ENCODE results near the gene NAIP.
"Not testable (repeated sequence)": the region's sequence is repeated elsewhere in the genome, so short reads cannot be mapped to it uniquely, and the experiment has no call there.

The NAIP gene, protein sequence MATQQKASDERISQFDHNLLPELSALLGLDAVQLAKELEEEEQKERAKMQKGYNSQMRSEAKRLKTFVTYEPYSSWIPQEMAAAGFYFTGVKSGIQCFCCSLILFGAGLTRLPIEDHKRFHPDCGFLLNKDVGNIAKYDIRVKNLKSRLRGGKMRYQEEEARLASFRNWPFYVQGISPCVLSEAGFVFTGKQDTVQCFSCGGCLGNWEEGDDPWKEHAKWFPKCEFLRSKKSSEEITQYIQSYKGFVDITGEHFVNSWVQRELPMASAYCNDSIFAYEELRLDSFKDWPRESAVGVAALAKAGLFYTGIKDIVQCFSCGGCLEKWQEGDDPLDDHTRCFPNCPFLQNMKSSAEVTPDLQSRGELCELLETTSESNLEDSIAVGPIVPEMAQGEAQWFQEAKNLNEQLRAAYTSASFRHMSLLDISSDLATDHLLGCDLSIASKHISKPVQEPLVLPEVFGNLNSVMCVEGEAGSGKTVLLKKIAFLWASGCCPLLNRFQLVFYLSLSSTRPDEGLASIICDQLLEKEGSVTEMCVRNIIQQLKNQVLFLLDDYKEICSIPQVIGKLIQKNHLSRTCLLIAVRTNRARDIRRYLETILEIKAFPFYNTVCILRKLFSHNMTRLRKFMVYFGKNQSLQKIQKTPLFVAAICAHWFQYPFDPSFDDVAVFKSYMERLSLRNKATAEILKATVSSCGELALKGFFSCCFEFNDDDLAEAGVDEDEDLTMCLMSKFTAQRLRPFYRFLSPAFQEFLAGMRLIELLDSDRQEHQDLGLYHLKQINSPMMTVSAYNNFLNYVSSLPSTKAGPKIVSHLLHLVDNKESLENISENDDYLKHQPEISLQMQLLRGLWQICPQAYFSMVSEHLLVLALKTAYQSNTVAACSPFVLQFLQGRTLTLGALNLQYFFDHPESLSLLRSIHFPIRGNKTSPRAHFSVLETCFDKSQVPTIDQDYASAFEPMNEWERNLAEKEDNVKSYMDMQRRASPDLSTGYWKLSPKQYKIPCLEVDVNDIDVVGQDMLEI (N-terminal part only)

DNA sequence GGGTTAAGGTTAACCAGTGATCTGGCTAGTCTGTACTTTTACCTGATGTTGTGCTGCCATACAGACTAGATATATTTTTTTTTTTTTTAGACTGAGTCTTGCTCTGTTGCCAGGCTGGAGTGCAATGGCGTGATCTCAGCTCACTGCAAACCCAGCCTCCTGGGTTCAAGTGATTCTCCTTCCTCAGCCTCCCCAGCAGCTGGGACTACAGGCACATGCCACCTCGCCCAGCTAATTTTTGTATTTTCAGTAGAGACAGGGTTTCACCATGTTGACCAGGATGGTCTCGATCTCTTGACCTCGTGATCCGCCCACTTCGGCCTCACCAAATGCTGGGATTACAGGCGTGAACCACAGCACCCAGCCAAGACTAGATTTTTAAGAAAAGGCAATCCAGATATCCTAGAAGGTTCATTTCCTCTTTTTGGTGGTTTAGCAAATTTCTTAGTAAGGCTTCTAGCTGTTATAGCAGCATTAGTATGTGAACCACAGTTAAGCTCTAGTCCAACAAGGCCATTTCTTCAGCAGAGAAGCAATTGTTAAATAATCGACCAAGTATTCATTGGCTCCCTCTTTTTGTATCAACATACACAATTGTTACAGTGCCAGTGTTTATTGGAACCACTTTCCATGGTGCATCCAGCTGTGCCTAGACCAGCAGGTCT lies at the start of gene NAIP:
Gene NAIP (minus strand): TSS at position 51 of the 665 bp plus-strand sequence. CDS start 12,424 bp downstream, outside the sequence.
- DNase-seq (ENCODE audit: low spot score) = not testable (repeated sequence)

DNA sequence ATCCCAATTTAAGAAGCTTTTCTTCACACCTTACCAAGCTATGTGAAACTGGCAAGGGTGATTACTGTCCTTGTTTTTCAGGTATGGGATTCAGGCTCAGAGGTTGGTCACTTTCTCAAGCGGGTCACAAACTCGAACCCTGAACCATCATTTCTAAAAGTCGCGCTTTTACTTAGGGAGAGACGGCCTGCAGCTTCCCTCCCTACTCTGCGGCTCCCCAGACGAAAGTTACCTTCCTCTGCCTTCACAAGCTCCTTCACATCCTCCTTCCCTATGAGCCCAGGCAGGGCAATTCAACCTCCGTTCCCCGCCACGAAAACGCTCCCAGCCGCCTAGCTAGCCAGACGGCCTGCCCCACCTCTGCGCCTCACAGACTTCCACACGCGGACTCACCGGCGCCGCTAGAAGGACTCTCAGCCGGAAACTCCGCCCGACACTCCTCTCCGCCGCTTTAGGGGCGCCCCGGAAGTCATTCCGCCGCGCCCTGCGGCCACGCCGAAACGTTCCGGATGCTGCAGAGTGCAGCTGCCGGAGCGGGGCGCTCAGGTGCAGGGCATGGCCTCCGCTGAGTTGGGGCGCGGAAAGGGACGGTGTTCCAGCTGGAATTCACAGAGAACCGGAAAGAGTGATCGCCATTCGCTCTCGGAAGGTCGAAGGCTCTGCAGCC lies 42.3 kb upstream of the NAIP start, which contains the start of gene GTF2H2:
Gene GTF2H2 (minus strand): TSS at position 415 of the 667 bp plus-strand sequence. CDS start 4,913 bp downstream, outside the sequence.
- not testable (repeated sequence) for DNase-seq (ENCODE audit: low spot score)

DNA sequence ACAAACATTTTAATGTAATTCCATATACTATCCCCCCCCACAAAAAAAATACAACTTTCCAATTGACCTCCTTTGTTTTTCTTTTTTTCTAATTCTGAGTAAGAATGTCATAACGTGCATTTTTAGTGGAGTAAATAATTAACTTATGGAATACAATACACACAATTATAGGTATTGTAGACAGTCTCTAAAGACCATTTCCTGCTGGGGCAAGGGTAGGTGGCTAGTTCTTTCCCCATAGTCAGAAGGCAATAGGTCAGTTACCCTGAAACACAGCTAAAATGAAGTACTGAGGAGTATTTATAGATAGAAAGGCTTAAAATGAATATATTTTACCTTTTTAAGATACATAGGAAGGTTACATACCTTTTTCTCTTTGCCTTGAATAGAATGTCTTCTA lies 36.2 kb upstream of the NAIP start:
- DNase-seq (ENCODE audit: low spot score) = not testable (repeated sequence)

DNA sequence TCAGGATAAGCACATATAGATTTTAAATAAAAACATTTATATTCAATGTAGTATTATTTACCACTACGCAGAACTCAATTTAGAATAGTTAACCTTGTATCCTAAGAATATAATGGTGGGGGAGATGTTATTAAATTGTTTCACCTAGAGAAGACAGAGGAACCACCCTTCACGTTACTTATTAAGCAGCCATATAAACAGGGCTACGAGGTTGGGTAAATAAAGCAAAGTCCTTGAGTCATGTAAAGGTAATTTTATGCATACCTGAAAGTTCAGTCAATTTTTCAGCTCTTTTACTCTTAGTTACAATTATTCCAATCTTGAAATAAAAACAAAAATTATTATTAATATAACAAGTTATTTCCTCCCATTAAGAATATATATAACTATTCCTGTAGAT lies 34.3 kb upstream of the NAIP start:
- DNase-seq (ENCODE audit: low spot score) = not testable (repeated sequence)

DNA sequence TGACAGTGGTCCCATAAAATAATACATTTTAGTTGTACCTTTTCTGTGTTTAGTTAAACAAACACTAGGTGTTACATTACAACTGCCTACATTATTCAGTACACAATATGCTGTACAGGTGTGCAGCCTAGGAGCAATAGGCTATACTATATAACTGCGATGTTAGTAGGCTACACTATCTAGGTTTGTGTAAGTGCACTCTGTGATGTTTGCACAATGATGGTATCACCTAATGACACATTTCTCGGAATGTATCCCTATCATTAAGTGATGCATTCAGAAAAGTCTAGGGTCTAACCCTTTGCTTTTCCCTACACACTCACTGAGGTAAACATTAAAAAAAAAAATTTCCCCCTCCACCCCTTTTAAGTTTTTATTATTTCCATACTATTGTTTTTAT lies 19.7 kb upstream of the NAIP start:
- not testable (repeated sequence) for DNase-seq (ENCODE audit: low spot score)

DNA sequence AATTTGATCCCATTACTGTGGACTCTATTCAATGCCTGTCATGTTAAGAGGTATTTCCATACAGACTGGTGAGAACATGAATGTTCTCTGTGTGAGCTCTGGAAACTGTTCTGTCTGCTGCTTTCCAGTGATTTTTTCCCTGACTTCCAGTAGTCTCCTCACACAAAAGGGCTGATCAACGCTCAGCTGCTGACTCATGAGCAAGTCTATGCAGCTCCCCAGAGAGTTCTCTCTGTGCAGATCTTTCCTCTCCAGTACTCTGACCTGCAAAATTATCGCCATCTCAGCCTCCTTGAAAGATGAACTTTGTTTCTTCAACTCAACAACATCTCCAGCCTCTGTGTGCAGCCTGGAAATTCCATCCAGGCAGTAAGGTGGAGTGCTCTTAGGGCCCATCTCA lies 19.0 kb upstream of the NAIP start:
- DNase-seq (ENCODE audit: low spot score) = not testable (repeated sequence)

DNA sequence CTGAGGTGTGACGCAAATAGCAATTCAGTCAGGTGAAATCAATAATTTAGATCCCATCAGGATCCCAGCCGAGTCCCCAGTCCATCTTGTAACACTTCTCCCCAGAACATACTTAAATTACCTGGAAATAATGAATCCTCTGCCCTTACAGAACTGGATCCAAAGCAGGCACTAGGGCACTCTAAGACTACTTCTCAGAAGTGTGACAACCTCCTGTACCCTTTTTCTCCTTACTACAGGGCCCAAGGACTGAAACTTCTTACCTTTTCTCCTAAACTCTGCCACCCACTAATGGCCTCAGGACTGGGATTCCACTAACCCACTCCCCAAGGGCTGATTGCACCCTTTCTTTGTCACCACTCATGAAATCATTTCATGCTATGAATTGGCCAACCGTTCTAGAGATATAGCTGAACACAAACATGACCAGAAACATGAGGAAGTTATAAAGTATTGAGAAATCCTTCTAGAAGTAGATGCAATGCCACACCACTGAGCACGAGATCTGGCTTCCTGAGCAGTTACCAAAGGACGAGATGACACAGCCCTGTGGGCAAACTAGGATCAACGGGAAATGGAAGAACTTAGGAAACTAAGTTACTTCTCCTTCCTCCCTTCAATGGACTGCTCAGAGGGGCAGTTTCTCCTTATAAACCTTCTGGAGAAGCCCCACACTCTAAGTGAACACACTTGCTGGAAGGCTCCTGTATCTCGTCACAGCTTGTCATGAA lies 6.1 kb upstream of the NAIP start:
- not testable (repeated sequence) for DNase-seq (ENCODE audit: low spot score)

DNA sequence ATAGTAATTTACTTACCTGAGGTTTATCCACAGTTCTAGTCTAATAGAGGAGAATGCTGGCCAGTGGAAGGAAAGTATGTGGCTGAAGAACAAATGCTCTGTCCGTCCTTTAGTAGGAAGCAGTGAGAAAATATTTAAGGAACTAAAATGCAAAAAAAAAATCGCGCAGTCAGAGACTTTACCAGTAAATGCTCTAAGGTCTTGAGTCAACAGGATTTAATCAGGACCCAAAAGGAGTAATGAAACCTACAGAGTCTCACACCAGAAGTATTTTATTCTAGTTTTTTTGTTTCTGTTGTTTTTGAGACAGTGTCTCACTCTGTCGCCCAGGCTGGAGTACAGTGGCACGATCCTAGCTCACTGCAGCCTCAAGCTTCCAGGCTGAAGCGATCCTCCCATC lies 4.5 kb downstream of the NAIP start:
- not testable (repeated sequence) for DNase-seq (ENCODE audit: low spot score)

DNA sequence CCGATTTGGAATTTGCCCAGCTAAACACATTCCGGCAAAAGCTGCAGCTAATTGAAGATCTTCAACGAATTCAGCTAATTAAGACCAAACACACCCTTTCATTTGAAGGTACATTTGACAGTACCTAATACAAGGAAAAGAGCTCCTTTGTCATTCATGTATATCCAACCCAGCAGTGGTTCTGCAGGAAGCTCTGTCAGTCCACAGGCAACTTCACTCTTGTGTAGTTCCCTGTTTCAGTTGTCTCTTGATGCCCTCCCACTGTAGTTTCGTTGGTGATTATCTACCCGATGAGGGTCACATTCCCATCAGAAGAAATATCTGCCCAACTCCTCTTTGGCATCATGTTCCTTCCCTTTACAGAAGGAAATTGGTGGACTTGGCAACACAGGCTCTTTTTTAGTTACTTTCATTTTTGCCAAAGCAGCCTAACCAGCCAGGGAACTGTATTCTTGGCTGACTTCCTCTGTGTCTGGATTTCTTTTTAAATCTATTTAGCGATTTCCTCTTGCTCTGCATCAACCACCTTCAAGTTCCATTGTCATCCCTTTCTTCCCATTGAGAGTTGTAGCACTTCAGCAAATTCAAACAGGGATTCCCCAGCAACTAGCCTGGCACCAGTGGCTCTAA lies 6.6 kb downstream of the NAIP start:
- DNase-seq (ENCODE audit: low spot score) = not testable (repeated sequence)

DNA sequence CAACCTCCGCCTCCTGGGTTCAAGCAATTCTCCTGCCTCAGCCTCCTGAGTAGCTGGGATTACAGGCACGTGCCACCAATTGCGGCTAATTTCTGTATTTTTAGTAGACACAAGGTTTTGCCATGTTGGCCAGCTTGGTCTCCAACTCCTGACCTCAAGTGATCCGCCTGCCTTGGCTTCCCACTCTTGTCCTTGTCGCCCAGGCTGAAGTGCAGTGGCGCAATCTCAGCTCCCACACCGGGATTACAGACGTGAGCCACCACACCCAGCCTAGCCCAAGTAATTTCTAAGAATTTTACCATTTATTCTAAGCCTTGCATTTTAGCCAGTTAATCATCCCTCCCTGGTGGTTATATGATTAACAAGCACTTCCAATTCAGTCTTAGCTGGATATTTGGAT lies 11.0 kb downstream of the NAIP start:
- no peak for DNase-seq (ENCODE audit: low spot score)

DNA sequence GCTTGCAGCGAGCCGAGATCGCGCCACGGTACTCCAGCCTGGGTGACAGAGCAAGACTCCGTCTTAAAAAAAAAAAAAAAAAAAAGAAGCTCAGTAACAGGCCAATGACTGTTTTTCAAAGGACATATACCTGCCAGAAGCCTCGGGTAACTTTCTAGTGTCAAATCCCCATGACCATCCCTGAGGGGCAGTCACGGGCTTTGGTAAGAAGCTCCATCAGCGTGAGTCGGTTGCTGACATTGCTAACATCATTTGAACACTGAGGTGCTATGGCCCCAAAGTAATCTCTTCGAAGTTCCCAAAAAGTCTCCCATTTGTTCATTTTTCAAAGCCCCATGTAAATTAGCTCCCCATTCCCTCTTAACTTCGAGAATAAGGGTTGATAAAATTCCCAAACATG lies 11.6 kb downstream of the NAIP start:
- DNase-seq (ENCODE audit: low spot score) = peak; percentile 3

DNA sequence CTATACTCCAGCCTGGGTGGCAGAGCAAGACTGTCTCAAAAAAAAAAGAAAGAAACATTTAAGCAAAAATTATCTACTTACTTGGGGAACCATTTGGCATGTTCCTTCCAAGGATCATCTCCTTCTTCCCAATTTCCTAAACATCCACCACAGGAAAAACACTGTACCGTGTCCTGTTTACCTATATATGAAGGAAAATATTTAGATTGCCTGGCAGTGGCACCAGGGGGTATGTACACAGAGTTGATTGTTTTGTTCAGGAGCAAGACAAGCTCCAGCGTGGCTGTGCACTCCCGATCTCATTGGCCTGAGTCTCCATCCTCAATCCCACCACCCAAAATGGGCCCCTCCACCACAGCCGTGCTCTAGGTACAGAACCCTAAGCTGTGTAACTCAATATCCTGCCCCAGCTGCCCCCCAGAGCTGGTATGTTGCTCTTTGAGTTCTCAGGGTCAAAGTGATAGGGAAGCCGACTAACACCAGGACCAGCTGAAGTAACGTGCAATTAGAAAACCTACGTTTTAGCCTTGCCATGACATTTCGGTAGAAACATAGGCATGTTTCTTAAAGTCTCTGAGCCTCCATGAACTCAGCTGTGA lies 13.8 kb downstream of the NAIP start:
- DNase-seq (ENCODE audit: low spot score) = peak; percentile 2

DNA sequence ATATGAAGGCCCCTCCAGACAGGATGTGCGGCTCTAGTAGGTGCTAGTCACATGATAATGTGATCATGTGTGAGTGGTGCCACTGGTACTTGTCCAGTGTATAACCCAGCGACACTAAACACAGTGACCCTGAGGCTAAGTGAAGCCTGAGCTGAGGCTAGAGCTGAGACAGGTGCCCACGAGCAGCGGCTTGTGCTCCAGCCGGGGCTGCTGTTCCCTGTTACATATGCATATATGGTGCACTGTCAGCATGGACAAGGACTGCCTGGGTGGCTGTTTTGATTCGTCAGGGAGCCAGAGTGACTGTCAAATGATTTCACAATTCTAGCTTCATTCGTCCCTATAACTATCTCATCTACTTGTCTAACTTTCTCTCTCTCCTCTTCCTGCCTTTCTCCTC lies 18.2 kb downstream of the NAIP start:
- DNase-seq (ENCODE audit: low spot score) = not testable (repeated sequence)

DNA sequence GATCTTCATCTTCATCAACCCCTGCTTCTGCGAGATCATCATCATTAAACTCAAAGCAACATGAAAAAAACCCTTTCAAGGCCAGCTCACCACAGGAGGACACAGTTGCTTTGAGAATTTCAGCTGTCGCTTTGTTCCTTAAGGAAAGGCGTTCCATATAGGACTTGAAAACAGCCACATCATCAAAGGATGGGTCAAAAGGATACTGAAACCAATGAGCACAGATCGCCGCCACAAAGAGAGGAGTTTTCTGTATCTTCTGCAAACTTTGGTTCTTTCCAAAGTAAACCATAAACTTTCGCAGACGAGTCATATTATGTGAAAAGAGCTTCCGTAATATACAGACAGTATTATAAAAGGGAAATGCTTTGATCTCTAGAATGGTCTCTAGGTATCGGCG lies 40.3 kb downstream of the NAIP start:
- not testable (repeated sequence) for DNase-seq (ENCODE audit: low spot score)

DNA sequence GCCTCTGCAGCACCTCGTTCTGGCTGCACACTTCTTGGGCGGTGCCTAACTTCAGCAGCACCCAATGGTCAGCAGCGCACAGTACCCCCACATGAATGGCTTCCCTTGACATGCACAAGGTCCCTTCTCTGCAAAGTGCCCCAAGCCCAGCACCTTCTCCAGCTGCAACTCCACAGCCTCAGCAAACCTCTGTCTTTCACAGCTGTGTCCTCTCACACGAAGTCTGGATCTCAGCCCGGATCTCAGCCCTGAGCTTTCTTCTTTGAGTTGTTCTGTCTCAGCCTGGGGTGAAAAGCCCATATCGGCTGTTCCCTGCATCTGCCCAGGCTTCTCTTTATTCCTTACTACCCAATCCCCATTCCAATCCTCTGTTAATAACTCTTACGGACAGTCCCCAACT lies 57.9 kb downstream of the NAIP start:
- DNase-seq (ENCODE audit: low spot score) = not testable (repeated sequence)

DNA sequence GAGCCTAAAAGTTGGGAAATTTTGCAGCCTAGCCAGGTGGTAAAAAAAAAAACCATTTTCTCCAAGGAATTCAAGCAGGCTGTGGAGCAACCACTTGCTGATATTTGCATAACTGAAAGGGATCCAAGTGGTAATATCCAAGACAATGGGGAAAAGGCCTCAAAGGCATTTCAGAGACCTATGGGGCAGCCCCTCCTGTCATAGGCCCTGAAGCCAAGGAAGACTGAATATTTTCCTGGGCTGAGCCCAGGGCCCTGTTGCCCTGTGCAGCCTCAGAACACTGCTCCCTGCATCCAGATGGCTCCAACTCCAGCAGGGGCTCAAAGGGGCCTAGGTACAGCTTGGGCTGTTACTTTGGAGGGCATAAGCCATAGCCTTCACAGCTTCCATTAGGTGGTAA lies 60.6 kb downstream of the NAIP start:
- not testable (repeated sequence) for DNase-seq (ENCODE audit: low spot score)

DNA sequence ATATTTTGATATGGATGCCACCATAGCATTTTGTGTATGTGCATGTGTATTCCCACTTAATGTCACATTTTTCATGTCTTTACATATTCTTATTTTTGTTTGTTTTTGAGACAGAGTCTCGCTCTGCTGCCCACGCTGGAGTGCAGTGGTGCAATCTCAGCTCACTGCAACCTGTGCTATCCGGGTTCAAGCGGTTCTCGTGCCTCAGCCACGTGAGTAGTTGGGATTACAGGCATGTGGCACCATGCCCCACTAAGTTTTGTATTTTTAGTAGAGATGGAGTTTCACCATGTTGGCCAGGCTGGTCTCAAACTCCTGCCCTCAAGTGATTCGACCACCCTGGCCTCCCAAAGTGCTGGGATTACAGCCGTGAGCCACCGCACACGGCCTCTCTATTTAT lies 72.1 kb downstream of the NAIP start:
- DNase-seq (ENCODE audit: low spot score) = not testable (repeated sequence)

DNA sequence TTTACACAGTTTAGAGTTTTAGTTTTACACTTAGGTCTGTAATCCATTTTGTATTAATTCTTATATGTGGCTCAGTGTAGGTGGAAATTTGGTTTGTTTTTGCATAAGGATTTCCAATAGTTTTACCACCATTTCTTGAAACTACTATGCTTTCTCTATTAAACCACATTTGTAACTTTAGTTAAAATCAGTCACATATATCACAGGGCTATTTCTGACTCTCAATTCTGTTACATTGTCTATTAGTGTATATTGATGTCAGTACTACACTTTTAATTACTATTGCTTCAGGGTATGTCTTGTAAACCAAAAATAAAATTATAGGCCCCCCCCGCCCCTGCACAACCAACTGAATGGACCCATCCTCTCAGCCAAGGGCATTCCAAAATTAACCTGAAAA lies 92.6 kb downstream of the NAIP start:
- DNase-seq (ENCODE audit: low spot score) = not testable (repeated sequence)

DNA sequence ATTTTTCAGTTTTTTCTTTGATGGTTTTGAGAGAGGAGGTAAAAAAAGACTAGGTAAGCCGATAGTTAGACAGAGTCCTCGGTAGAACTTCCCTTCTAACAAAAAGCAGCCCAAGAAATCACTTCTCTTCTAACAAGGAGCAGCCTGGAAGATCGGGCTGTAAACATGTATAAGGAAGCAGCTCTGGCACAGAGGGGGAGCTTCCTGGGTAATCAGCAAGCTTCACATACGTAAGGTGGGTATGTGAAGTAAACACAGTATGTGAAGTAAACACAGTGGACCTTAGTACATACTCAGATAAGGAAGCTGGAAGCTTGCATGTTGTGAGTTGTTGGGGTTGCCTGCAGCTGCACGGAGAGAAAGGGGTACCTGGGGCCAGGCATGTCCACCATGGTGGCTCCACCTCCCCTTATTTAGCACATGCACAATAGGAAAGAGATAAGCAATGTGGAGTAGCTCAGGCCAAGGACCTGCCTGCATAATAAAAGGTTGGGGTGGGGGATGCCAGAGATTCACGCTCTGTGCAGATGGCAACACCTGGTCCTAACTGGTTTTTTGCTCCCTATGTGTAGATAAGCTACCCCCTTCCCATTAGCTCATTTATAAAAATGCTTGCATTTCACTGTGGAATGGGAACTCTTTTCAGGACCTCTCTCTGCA lies 93.3 kb downstream of the NAIP start:
- not testable (repeated sequence) for DNase-seq (ENCODE audit: low spot score)

All from hematopoietic multipotent progenitor cell treated with erythropoietin and hydrocortisone succinate and interleukin-3 and kit ligand, for 17 days (in vitro differentiated cells).